Stomach smooth muscle (tissue), 2 donors: ENCODE measurements around the gene GBX1.
A peak's percentile ranks its signal among the peaks of the same experiment; 100 is the strongest.

Experiments
- H3K27ac ChIP-seq: one replicate; pipeline ENCODE4 v1.7.0; 2013; ENCODE audit warnings: mild to moderate bottlenecking, low read length, inconsistent platforms
- H3K27me3 ChIP-seq, 2 donors: one replicate each; pipeline ENCODE4 v1.7.0; 2013; ENCODE audit warnings: low read length in 2 of 2; ENCODE audit not compliant: insufficient read depth in 2 of 2, control insufficient read depth in 1 of 2
- H3K36me3 ChIP-seq, 2 donors: one replicate each; pipeline ENCODE4 v1.7.0; 2013; ENCODE audit warnings: low read length in 2 of 2; ENCODE audit not compliant: control insufficient read depth in 2 of 2, insufficient read depth in 2 of 2
- H3K4me1 ChIP-seq: one replicate; pipeline ENCODE4 v1.7.0; 2013; ENCODE audit warnings: low read length; ENCODE audit not compliant: control insufficient read depth, insufficient read depth
- H3K4me3 ChIP-seq, 2 donors: one replicate each; pipeline ENCODE4 v1.7.0; 2013; ENCODE audit warnings: low read length in 2 of 2
- H3K9ac ChIP-seq, 2 donors: one replicate each; pipeline ENCODE4 v1.7.0; 2013; ENCODE audit warnings: low read length in 2 of 2, mild to moderate bottlenecking in 1 of 2
- H3K9me3 ChIP-seq, 2 donors: one replicate each; pipeline ENCODE4 v1.7.0; 2013; ENCODE audit warnings: low read length in 2 of 2; ENCODE audit not compliant: control insufficient read depth in 2 of 2
- donor health status: healthy.
- donor health status: Pancreatic carcinoma.

The GBX1 gene

GRCh38 chr7:151172273-151173141 is 5.0 kb upstream of the GBX1 start:
- Histone ChIP-seq H3K27ac (no peak overlapping the region), H3K36me3 (no peaks in the 10 kb centered on the region), H3K4me3 (no peak overlapping the region), H3K9ac (no peak overlapping the region), H3K9me3 (no peaks in the 10 kb centered on the region), H3K4me1 (peaks cover 5% of the 10 kb centered on the region), H3K27me3 (peaks cover 36% of the 10 kb centered on the region in 2 donors)

GRCh38 chr7:151168787-151169162 is 1.3 kb upstream of the GBX1 start:
- Histone ChIP-seq H3K9ac (no peak overlapping the region), H3K4me3 (no peak overlapping the region), H3K36me3 (no peaks in the 10 kb centered on the region), H3K4me1 (peaks cover 16% of the 10 kb centered on the region), H3K9me3 (no peaks in the 10 kb centered on the region), H3K27me3 (peaks cover 46 to 55% of the 10 kb centered on the region in 2 donors), H3K27ac (no peak overlapping the region)

- H3K27me3 ChIP-seq: peaks cover 41 to 52% of the 10 kb centered on the region in 2 donors
Observed at GRCh38 chr7:151168003-151168786, 701 bp upstream of the GBX1 start.

GRCh38 chr7:151166629-151167196 is 781 bp downstream of the GBX1 start:
- H3K9me3 ChIP-seq: no peaks in the 10 kb centered on the region
- peaks cover 40 to 55% of the 10 kb centered on the region in 2 donors for H3K27me3 ChIP-seq
- H3K36me3 ChIP-seq: no peaks in the 10 kb centered on the region
- H3K4me3 ChIP-seq: peak overlapping the region; percentile 31 to 64
- H3K4me1 ChIP-seq: peaks cover 16% of the 10 kb centered on the region
- no peak overlapping the region for H3K9ac ChIP-seq
- no peak overlapping the region for H3K27ac ChIP-seq

More at GRCh38 chr7:151168003-151168786, 701 bp upstream of the GBX1 start:
- no peak overlapping the region for H3K9ac ChIP-seq
- H3K27ac ChIP-seq: no peak overlapping the region
- H3K4me3 ChIP-seq: peak overlapping the region in 1 of 2 donors; percentile 64
- no peaks in the 10 kb centered on the region for H3K9me3 ChIP-seq
- H3K4me1 ChIP-seq: peaks cover 16% of the 10 kb centered on the region
- no peaks in the 10 kb centered on the region for H3K36me3 ChIP-seq

GRCh38 chr7:151161757-151162156 is 5.7 kb downstream of the GBX1 start:
- no peak overlapping the region for H3K4me3 ChIP-seq
- H3K9ac ChIP-seq: no peak overlapping the region
- H3K27ac ChIP-seq: no peak overlapping the region
- peaks cover 4% of the 10 kb centered on the region for H3K4me1 ChIP-seq
- no peaks in the 10 kb centered on the region for H3K36me3 ChIP-seq
- no peaks in the 10 kb centered on the region for H3K9me3 ChIP-seq
- H3K27me3 ChIP-seq: peaks cover 30 to 41% of the 10 kb centered on the region in 2 donors

- Histone ChIP-seq H3K4me3 (no peak overlapping the region), H3K27me3 (peaks cover 12 to 21% of the 10 kb centered on the region in 2 donors), H3K36me3 (no peaks in the 10 kb centered on the region), H3K9ac (no peak overlapping the region), H3K4me1 (no peaks in the 10 kb centered on the region), H3K27ac (no peak overlapping the region), H3K9me3 (no peaks in the 10 kb centered on the region)
Observed at GRCh38 chr7:151157645-151158329, 9.7 kb downstream of the GBX1 start.

- Histone ChIP-seq H3K4me1 (peaks cover 2% of the 10 kb centered on the region), H3K4me3 (no peak overlapping the region), H3K36me3 (no peaks in the 10 kb centered on the region), H3K9me3 (no peaks in the 10 kb centered on the region), H3K27me3 (peaks cover 34 to 36% of the 10 kb centered on the region in 2 donors), H3K27ac (no peak overlapping the region), H3K9ac (no peak overlapping the region)
Observed at GRCh38 chr7:151152643-151153513, 14.6 kb downstream of the GBX1 start.

GRCh38 chr7:151150388-151150787 is 17.1 kb downstream of the GBX1 start:
- H3K36me3 ChIP-seq: no peaks in the 10 kb centered on the region
- H3K27ac ChIP-seq: no peak overlapping the region
- H3K9me3 ChIP-seq: no peaks in the 10 kb centered on the region
- peaks cover 31 to 34% of the 10 kb centered on the region in 2 donors for H3K27me3 ChIP-seq
- H3K4me3 ChIP-seq: no peak overlapping the region
- no peak overlapping the region for H3K9ac ChIP-seq
- H3K4me1 ChIP-seq: peaks cover 2% of the 10 kb centered on the region

GRCh38 chr7:151148319-151149259 is 18.9 kb downstream of the GBX1 start:
- Histone ChIP-seq H3K9ac (no peak overlapping the region), H3K27ac (no peak overlapping the region), H3K4me3 (no peak overlapping the region), H3K4me1 (peaks cover 2% of the 10 kb centered on the region), H3K36me3 (peaks cover 8% of the 10 kb centered on the region in 2 donors), H3K9me3 (no peaks in the 10 kb centered on the region), H3K27me3 (peaks cover 27 to 29% of the 10 kb centered on the region in 2 donors)
